A673 (cell line): ENCODE results near the gene CETN3. TPM values are rescaled to one million over a fixed set of nuclear protein-coding genes. Genes with fewer than 3 reads are reported as not detected.

Experiments used
- BruUV-seq: library from RNA; stranded (reverse); fragments of 400-500 nt; replicated peaks from 2 replicates; lab custom pipeline; 2021; lab: Mats Ljungman, UMichigan
- CTCF ChIA-PET: fragments of 300-600 bp; sonication (Branson Sonifier 250); formaldehyde crosslinking; loops from one replicate; lab custom pipeline; 2022; ENCODE audit warnings: antibody characterized with exemption; lab: Charles Lee
- POLR2A ChIA-PET: fragments of 300-600 bp; sonication (Branson Sonifier 250); formaldehyde crosslinking; loops from one replicate; lab custom pipeline; 2022; ENCODE audit warnings: antibody characterized with exemption; ENCODE audit not compliant: low non-redundant PET; lab: Charles Lee
- DNase-seq: peaks from one replicate; pipeline ENCODE4 v3.0.0-alpha.2; 2015; ENCODE audit warnings: low spot score
- H3K27ac ChIP-seq: fragments of 200-600 bp; sonication (generic); 2 replicates; pipeline ENCODE4 v1.5.1; 2016; ENCODE audit warnings: mixed run types, low read depth, mild to moderate bottlenecking, mixed read lengths, antibody characterized with exemption, low read length; ENCODE audit not compliant: poor library complexity, severe bottlenecking
- H3K27me3 ChIP-seq: fragments of 200-600 bp; sonication (generic); replicated peaks from 2 replicates; pipeline ENCODE4 v1.6.1; 2017; ENCODE audit warnings: mixed run types, low read depth, mild to moderate bottlenecking, mixed read lengths, antibody characterized with exemption, low read length; ENCODE audit not compliant: insufficient read depth, poor library complexity
- H3K36me3 ChIP-seq: fragments of 200-600 bp; sonication (generic); 2 replicates; pipeline ENCODE4 v1.6.1; 2016; ENCODE audit warnings: mixed run types, mild to moderate bottlenecking, mixed read lengths, antibody characterized with exemption, low read length; ENCODE audit not compliant: insufficient read depth, poor library complexity, severe bottlenecking
- H3K4me1 ChIP-seq: fragments of 200-600 bp; sonication (generic); 2 replicates; pipeline ENCODE4 v1.6.1; 2017; ENCODE audit warnings: mixed run types, mild to moderate bottlenecking, mixed read lengths, antibody characterized with exemption, low read length; ENCODE audit not compliant: insufficient read depth, poor library complexity, severe bottlenecking
- H3K4me3 ChIP-seq: fragments of 200-600 bp; sonication (generic); 2 replicates; pipeline ENCODE4 v1.5.1; 2016; ENCODE audit warnings: low read depth, mixed run types, mild to moderate bottlenecking, mixed read lengths, low read length; ENCODE audit not compliant: poor library complexity, severe bottlenecking
- H3K9me3 ChIP-seq: fragments of 200-600 bp; sonication (generic); 2 replicates; pipeline ENCODE4 v1.6.1; 2016; ENCODE audit warnings: mixed run types, low read depth, mild to moderate bottlenecking, mixed read lengths, antibody characterized with exemption, low read length; ENCODE audit not compliant: poor library complexity, severe bottlenecking
- CTCF ChIP-seq: fragments of 300-800, 200-600 bp; sonication (generic); conservative IDR thresholded peaks from 2 replicates; pipeline ENCODE4 v1.5.1; 2017; ENCODE audit warnings: low read depth, mild to moderate bottlenecking, antibody characterized with exemption, low read length, moderate library complexity, mixed read lengths
- EZH2 ChIP-seq: fragments of 200-600 bp; sonication (generic); IDR thresholded peaks from 2 replicates; pipeline ENCODE4 v1.6.1; 2017; ENCODE audit warnings: borderline replicate concordance, low read depth, mild to moderate bottlenecking, mixed read lengths, antibody characterized with exemption, low read length; ENCODE audit not compliant: poor library complexity, severe bottlenecking
- intact Hi-C: fragments of 100-400 bp; cut with micrococcal nuclease; formaldehyde crosslinking; loops from one replicate; pipeline ENCODE4 v1.10.0; 2022; ENCODE audit not compliant: unreplicated experiment
- total RNA-seq: library from RNA; stranded (reverse); gene quantifications from 2 replicates; pipeline ENCODE4 v1.2.3, GENCODE V29; 2021

The CETN3 gene
- total RNA-seq, 1 experiment from 2014 or later, result 25.3 TPM

DNA sequence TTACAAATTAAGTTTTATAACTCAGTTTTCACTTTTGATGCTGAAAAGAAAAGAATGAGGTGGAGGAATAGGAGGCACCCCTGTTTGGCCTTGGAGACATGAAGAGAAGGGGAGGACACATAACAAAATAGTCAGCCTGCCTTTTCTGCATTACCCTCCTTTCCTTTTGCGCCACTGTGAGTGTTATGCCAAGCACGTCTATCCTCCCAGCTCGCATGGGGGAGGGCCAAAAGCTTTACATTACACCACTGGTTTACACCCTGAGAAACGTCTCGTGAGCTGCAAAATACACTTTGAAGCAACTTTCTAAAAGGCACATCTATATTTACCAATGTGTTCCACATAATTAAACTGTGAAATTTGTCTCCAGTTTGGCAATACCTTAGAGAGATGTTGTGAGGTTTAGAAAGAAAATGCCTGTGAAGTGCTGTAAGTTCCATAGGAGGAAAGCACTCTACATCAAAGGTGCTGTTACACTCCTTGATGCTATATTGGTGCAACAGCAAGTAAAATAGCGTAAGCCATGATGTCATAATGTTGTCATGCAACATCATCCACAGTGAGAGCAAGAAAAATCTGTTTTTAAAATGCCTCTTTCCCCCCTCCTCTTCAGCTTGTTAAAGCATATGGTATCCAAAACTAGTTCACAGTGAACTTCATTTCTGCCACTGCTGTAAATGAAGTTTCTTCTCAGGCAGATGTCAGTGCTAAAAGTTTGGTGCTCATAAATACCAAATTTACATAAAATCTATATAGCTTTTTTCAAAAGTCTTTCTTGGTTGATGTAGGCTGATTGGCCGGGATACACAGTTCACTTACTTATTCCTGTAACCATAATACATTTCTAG lies 50.3 kb downstream of the CETN3 start:
- no peak for TF ChIP-seq EZH2
- TF ChIP-seq CTCF, result no peak
- no peak for DNase-seq
- BruUV-seq, result no TSS peak
- no peak overlapping the region for H3K4me3 ChIP-seq
- CTCF ChIA-PET, result no interaction called here
- peaks cover 10% of the 10 kb centered on the region for H3K4me1 ChIP-seq
- POLR2A ChIA-PET, result no interaction called here
- H3K9me3 ChIP-seq, result no peaks in the 10 kb centered on the region
- H3K36me3 ChIP-seq, result no peaks in the 10 kb centered on the region
- intact Hi-C loops, result no loop called here
- no peaks in the 10 kb centered on the region for H3K27me3 ChIP-seq
- H3K27ac ChIP-seq, result no peak overlapping the region

DNA sequence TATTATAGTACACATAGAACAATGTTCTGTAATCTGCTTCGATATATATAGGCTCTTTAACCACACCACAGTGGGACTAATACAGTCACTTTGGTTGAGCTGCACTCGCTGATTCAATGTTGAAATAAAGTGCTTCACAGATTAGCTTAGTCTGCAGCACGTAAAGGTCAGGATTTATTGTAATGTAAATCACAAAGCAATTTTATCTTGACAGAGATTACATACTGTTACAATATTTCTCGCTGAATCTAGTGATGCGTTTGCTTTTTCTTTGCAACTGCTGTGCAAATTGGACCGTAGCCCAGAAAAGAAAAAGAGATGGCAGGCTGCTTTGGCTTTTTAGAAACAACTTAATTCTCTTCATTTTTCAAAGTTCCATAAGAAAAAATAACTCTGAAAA lies 52.9 kb downstream of the CETN3 start:
- TF ChIP-seq CTCF (no peak), EZH2 (no peak)
- peak; percentile 56 for DNase-seq
- intact Hi-C loops, result no loop called here
- no peaks in the 10 kb centered on the region for H3K27me3 ChIP-seq
- CTCF ChIA-PET, result no interaction called here
- peaks cover 10% of the 10 kb centered on the region for H3K4me1 ChIP-seq
- no peak overlapping the region for H3K4me3 ChIP-seq
- POLR2A ChIA-PET, result no interaction called here
- H3K36me3 ChIP-seq, result no peaks in the 10 kb centered on the region
- H3K27ac ChIP-seq, result no peak overlapping the region
- no peaks in the 10 kb centered on the region for H3K9me3 ChIP-seq
- BruUV-seq, result no TSS peak

DNA sequence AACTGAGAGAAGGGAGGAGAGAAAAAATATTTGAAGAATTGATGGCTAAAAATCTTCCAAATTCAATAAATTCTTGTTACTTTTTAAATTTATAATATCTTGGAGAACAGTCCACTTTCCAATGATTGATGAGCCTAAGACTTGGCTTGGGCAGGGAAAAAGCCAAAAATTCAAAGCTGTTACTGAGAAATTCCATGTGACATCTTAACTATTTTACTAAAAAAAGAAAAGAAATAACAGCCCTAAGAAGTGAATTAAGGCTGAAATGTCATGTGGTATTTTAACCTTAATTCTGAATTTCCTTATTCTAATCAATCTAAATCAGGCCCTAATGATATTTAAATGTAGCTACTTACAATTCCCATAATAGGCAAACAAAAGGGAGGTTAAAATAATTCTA lies 53.4 kb downstream of the CETN3 start:
- CTCF ChIA-PET, result no interaction called here
- DNase-seq, result no peak
- Histone ChIP-seq H3K27me3 (no peaks in the 10 kb centered on the region), H3K9me3 (no peaks in the 10 kb centered on the region), H3K4me3 (no peak overlapping the region), H3K36me3 (no peaks in the 10 kb centered on the region), H3K27ac (no peak overlapping the region), H3K4me1 (peaks cover 10% of the 10 kb centered on the region)
- no peak for TF ChIP-seq CTCF
- no peak for TF ChIP-seq EZH2
- intact Hi-C loops, result no loop called here
- no TSS peak for BruUV-seq
- POLR2A ChIA-PET, result no interaction called here
